ENCODE data around the gene SLC8B1.

Gene SLC8B1

DNA sequence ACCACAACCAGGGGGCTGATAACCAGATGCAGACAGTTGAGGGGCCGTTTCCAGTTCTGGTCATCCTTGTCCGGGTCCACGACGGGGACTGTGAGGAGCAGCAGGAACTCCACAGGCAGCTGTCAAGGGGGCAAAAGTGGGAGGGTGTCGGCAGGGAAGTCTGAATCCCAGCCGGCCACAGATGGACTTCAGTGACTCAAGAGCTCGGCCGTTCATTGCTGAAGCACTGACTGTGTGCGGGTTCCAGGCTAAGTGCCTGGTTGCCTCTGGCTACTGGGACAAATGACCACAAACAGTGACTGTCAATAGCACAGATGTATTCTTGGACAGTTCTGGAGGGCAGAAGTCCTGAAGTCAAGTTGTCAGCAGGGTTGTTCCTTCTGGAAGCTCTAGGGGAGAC, 19.6 kb downstream of the SLC8B1 start:
- no peak for DNase-seq (ENCODE audit: low spot score)
- no peak for TF ChIP-seq CTCF (IDR thresholded peaks at IDR 0.05)
- Histone ChIP-seq H3K27ac (no peak overlapping the region), H3K4me3 (no peak overlapping the region)

DNA sequence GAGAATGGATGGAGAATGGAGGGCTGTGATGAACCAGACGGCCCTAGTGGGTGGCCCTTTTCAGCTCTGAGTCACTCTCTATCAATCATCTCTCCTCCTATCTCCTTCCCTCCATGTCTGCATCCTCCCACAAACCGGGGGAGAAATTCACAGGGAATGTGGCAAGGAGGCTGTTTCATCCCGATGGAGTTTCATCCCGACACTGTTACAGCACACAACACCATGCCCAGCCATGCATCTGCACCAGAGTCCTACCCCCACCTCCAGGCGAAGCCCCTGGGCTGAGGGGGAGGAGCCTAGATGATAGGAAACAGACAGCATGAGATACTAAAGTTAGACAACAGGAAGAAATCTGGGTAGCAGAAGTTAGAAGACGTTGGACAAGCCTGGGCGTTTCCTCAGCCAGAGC, 20.8 kb downstream of the SLC8B1 start:
- H3K4me3 ChIP-seq: no peak overlapping the region
- H3K27ac ChIP-seq: no peak overlapping the region
- no peak for DNase-seq (ENCODE audit: low spot score)
- no peak for TF ChIP-seq CTCF (IDR thresholded peaks at IDR 0.05)

DNA sequence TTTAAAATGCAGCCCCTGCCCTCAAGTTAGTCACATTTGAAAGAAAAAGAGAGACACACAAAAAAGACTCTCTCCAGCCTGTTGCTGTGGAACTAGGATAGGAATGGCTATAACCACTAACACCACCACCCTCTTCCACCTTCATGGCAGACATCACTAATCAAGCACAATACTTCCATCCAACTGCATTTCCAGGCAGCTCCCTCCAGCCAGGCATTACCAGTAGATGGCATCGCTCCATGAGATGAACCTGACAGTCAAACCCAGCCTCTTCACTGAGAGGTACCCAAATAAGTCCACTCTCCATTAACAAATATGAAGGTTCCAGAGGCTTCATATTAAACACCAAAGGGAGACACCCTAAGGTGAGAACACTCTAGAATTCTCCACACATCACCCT, 24.4 kb downstream of the SLC8B1 start:
- DNase-seq (ENCODE audit: low spot score): no peak
- H3K4me3 ChIP-seq: no peak overlapping the region

DNA sequence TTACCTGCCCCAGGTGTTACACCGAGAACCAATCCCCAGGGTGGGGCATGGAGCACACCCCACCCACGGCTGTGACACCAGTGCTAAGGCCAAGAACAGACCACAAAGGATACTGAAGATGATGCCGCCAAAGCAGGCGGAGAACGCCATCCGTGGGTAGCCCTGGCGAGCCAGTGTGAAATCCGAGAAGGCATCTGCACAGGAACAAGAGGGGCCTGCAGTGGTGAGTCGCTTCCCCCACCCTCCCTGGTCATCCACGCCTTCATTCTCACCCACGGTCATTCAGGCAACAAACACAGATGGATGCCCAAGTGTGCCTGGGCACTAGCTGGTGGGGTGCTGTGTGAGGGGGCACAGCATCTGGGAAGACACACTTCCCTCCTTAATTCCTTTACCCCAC, 28.5 kb downstream of the SLC8B1 start:
- H3K27ac ChIP-seq: no peak overlapping the region
- DNase-seq (ENCODE audit: low spot score): no peak
- H3K4me3 ChIP-seq: no peak overlapping the region
- TF ChIP-seq CTCF (IDR thresholded peaks at IDR 0.05): no peak

More for the DNA sequence above, 24.4 kb downstream of the SLC8B1 start:
- H3K27ac ChIP-seq: no peak overlapping the region
- TF ChIP-seq CTCF (IDR thresholded peaks at IDR 0.05): no peak

GRCh38 chr12:113305281-113305856, 29.5 kb downstream of the SLC8B1 start:
- Histone ChIP-seq H3K27ac (no peak overlapping the region), H3K4me3 (no peak overlapping the region)
- no peak for TF ChIP-seq CTCF (IDR thresholded peaks at IDR 0.05)
- no peak for DNase-seq (ENCODE audit: low spot score)

GRCh38 chr12:113302886-113303640, 31.8 kb downstream of the SLC8B1 start:
- no peak for TF ChIP-seq CTCF (IDR thresholded peaks at IDR 0.05)
- no peak for DNase-seq (ENCODE audit: low spot score)
- H3K4me3 ChIP-seq: no peak overlapping the region
- no peak overlapping the region for H3K27ac ChIP-seq

- DNase-seq (ENCODE audit: low spot score): no peak
- H3K4me3 ChIP-seq: no peak overlapping the region
- no peak for TF ChIP-seq CTCF (IDR thresholded peaks at IDR 0.05)
- no peak overlapping the region for H3K27ac ChIP-seq
Observed at GRCh38 chr12:113302466-113302865, 32.4 kb downstream of the SLC8B1 start.
